Stimulated activated CD4-positive, alpha-beta T cell treated with anti-CD3 and anti-CD28 coated beads, Interleukin-4, amount 100 ng/mL, for 4 hours (primary cell): Measurements from ENCODE around the gene NOX5.

Experiments used
- DNase-seq, 2 experiments: peaks; one replicate each; pipeline ENCODE4 v3.0.0-alpha.2; 2020

The NOX5 gene

GRCh38 chr15:69084404-69085030 lies 70.0 kb downstream of the NOX5 start:
- no peak for DNase-seq

DNA sequence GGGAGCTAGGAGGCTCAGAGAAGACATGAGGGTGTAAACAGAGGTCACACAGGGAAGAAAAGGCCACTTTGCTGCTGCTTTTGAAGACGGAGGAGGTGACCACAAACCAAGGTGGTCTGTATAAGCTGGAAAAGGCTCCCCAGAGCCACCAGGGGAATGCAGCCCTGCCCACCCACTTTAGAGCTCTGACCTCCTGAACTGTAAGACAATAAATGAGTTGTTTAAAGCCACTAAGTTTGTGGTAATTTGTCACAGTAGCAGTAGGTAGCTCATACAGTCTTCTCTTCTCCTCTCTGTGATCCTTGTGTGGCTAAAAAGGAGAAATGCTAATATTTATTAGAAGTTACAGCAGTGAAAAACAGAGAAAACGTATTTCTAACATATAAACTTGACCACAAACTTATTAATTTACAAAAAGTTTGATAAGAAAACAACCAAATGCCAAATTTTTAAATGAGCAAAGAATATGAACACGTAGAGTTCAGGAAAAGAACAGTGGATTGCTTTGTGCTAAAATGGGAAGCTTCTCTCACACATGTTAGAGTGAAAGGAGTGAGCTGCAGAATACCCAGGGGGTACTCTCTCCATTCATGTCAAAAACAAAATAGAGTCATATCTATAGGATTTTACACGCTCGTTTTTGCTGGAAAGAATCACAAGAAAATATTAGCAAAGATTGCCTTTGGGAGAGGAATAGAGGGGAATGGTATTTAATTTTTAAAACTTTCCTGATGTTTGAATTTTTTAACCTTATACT lies 71.0 kb downstream of the NOX5 start:
- no peak for DNase-seq

DNA sequence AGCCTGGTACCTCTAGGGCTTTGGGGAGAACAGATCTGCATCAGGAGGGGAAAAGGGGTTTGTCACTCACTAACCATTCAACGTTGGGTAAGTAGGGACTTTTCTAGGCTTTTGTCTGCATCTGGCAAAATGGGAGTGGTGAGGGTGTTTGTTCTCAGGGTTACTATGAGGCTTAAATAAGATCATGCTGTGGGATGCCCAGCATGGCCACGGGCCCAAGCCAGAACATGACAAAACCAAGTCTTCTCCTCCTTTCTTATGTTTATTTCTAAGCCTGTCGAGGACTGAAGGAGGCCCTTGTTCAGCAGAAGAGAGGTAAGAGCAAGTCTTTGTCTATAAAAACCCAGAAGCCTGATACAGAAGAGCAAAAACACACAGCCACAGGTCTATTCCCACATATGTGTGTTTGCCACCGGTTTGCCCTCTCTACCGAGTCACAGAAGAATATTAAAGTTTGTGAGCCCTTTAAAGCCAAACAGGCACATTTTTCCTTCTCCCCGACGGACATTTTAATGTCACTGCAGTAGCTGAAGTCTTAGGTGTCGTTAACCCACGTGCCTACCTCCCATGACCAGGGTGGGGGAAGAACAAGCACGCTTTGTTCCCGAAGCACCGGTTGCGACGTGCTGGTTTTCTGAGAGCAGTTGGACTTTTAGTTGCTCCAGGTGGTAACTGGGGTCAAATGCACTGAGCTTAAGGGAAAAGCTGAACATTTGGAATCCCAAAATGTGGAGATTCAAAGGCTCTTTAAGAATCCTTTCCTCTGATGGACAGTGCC lies 72.1 kb downstream of the NOX5 start:
- no peak for DNase-seq

GRCh38 chr15:69087366-69087976 lies 73.0 kb downstream of the NOX5 start:
- no peak for DNase-seq

- no peak for DNase-seq
Measured at GRCh38 chr15:69088300-69088965, 73.9 kb downstream of the NOX5 start.

- DNase-seq, result no peak
Measured at GRCh38 chr15:69089258-69089657, 74.8 kb downstream of the NOX5 start.

DNA sequence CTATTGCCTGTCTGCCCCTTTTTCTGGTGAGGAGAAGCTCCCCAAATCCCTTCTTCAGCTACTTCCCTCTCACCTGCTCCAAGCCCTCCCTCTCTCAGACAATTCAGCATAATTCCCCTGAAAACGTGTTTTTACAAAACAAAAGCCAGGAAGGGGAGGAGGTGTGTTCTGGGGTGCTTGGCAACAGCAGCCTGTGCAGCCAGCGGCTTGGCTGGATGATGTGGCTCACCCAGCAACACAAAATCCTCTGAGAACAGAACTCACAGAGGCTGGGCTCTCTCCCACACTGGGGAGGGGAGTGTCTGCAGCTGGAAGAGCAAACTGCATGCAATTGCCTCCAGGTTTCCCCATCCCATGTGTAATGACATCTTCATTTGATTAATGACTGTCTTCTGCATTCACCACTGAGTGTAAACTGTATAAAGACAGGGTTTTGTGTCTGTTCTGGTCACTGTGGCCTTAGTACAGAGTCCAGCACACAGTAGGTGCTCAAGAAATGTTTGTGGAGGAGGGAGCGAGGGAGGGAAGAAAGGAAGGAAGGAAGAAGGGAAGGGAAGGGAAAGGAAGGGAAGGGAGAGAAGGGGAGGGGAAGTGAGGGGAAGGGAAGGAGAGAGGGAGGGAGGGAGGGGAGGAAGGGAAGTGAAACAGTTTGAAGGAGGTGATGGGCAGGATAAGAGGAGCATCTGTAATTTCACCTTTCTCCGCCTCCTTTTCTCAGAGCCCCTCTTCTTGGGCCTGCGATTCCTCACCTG lies 75.9 kb downstream of the NOX5 start:
- DNase-seq, result no peak

DNA sequence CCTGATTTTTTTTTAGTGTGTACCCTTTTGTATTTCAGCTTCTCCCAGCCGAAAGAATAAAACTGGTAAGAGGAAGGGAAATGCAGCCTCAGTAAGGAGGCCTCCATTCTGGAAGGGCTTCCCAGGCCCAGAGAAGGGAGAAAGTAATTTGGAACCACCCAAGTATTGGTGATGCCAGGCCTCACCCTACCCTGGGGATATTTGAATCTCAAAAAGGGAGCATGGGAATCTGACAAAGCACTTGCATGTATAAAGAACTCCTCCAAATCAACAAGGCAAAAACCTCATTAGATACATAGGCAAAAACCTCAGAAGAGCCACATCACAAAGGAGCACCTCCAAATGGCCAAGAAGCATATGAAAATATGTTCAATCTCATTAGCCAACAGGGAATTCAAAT lies 77.2 kb downstream of the NOX5 start:
- DNase-seq, result no peak

- no peak for DNase-seq
Measured at GRCh38 chr15:69092159-69092558, 77.7 kb downstream of the NOX5 start.

DNA sequence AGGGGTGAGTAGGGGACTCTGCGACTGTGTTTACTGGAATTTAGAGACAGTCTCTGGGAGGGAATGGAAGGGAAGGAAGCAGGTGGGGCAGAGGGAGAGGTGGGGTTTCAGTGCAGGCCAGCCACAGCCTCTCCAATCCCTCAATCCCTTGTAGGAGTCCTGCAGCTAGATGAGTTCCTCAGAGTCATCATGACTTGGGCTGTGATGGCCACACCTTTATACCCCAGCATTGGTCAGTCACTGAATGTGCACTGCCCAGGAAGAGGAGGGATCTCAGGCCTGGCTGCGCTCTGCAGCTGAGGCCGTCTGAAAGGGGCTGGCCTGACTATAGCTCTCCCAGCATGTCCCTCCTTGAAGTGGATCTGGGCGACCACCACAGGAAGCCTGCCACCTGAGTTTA lies 78.6 kb downstream of the NOX5 start:
- DNase-seq, result no peak

DNA sequence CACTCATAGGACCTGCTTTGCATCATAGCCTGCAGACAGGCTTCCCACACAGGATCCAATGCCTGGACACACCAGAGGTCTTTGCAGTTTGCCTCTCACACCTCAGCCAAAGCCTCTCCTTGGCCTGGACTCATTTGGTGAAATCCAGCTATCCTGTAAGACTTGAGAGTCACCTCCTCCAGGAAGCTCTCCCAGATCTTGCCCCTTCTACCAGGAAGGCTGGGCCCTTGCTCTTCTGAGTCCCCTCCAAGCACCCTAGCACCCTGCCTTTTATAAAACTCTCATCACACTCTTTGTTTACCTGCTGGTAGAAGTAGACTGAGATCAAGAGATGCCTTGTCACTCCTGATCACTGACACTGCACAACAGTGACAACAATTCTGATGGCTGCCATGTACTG lies 79.1 kb downstream of the NOX5 start:
- DNase-seq, result no peak

DNA sequence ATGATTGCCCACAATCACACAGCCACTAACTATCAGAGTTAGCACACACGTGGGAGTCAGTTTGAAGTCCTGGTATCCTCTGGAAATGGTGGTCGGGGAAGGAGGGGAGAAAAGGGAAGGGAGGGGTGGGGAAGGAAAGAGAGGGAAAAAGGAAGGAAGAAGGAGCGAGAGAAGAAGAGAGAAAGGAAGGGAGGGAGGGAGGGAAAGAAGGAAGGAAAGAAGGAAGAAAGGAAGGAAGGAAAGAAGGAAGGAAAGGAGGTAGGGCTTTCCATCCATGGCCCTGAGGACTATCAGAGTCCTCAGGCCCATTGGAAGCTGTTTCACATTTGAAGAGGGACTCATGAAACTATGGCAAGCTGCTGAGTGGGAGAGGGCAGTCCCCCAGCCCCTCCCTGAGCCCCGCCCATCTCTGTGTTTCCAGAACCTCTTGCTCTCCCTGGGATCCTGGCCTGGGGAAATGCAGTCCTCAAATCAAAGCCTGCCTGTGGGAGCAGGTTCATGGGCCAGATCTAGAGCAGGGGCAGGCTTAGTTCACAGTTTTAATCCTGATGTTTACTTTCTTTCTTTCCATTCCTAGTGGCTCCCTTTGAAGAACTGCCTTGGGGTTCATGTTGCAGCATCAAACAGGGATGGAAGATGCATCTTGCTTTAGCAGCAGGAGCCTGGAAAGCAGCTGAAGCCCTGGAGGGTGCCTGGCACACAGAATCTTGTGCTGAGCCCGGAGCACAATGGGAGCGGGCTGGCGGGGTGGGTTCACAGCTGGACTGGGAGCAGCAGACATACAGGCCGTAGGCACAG lies 79.8 kb downstream of the NOX5 start:
- no peak for DNase-seq

- no peak for DNase-seq
Measured at GRCh38 chr15:69095274-69095673, 80.8 kb downstream of the NOX5 start.

GRCh38 chr15:69096196-69096595 lies 81.7 kb downstream of the NOX5 start:
- DNase-seq, result no peak

GRCh38 chr15:69096626-69097025 lies 82.1 kb downstream of the NOX5 start:
- DNase-seq, result no peak

DNA sequence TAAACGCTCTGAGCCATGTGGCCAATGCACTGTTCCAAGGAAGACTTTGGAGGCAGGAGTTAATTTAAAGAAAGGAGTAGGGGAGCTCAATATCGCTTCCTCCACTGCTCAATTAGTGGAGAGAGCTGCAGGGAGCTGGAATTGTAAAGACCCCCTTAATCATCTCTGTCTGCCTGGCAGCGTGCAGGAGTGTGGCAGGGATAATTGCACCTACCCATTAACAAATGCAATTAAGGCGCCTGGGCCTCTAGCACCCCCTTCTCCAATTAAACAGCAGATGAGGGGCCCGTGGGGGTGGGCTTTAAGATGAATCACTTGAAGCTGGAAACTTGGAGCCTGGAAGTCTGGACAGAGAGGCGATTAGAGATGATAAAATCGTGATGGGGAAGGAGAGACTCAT lies 84.3 kb downstream of the NOX5 start:
- no peak for DNase-seq

GRCh38 chr15:69099941-69100340 lies 85.4 kb downstream of the NOX5 start:
- no peak for DNase-seq

DNA sequence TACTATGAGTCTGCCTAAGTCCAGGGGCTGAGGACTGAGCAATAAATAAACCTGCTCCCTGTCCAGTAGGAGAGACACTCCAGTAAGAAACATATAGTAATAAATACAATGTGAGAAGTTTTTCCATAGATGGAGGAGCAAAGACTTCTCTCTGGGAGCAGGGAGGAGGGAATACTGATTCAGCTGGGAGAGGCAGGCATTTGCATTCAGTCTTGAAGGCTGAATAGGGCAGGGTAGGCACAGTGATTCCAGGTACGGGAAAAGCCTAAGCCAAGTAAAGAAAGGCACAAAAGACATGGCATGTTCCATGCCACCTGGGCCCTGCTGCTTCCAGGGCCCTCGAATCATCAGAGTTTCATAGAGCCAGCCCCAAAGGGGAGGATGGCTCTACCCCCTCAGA lies 86.3 kb downstream of the NOX5 start:
- DNase-seq, result no peak

DNA sequence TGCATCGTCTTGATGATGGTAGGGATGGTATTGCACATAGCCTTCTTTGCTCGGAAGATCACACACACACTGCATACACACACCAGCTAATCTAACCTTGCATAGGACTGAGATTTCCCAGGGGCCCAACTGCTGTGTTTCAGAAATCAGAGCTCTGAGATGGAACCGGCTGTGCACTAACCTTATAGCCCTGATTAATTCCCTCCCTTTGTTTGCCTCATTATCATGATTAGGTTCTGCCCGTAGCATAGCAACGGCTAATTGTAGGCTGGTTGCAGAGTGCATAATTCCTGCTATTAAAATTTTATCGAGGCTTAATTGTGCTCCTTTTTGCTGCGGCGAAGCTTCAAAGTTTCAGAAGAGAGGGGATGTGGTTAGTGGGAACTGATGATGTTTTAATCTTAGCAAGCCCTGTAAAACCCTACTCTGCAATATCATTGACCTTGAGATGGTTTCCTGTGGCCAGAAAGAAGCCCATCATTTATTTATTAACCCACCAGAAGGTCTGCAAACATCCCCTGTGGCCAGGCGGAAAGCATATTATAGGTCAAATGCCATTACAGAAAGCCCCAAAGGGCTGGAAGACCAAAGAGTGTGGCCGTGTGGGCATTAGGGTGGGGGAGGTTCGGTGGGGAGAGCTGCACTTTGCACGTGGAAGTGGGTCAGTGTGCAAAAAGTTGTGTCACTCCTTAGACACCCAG lies 89.7 kb downstream of the NOX5 start:
- DNase-seq, result no peak

DNA sequence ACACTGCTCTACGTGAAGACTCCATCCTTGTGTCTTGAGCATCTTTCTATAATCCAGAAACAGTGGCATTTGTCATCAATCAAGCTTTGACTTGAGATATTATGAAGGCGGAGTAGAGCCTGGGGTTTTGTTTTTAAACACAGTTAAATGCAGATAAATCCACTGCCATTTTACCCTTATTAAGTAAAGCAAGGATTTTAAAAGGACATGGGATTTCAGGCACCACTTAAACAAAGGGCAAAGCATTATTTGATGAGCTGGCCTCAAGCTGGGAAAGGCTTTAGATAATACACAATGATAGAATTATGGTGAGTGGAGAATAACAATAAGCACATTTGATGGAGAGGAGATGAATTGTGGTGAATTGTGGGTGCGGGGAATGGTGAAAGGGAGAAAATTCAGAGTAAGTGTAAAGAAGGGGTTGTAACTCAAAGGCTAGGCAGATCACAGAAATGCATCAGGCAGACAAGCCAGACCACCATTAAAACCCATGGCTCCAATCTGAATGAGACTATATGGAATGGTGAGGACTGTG lies 91.0 kb downstream of the NOX5 start:
- no peak for DNase-seq
